ENCODE results near the gene SPATA2L. TPM values are rescaled to one million over a fixed set of nuclear protein-coding genes. Genes with fewer than 3 reads are reported as not detected.

SPATA2L gene
- total RNA-seq, 1 donor from 2014 or later = 16.2 TPM

GRCh38 chr16:89716916-89717687 lies 15.6 kb upstream of the SPATA2L start:
- peaks cover 20% of the 10 kb centered on the region for H3K4me1 ChIP-seq
- no peak for DNase-seq (ENCODE audit: extremely low spot score in 2 of 2)
- H3K27me3 ChIP-seq = no peaks in the 10 kb centered on the region
- H3K27ac ChIP-seq = no peak overlapping the region
- no peak for TF ChIP-seq POLR2A (IDR thresholded peaks at IDR 0.05)
- no peak for TF ChIP-seq CTCF (IDR thresholded peaks at IDR 0.05)
- TF ChIP-seq POLR2AphosphoS5 (IDR thresholded peaks at IDR 0.05; ENCODE audit: insufficient read depth in 1 of 2, low read depth in 1 of 2) = no peak
- H3K4me3 ChIP-seq = no peak overlapping the region
- intact Hi-C loops (cut with DNase I) = no loop called here
- no peaks in the 10 kb centered on the region for H3K36me3 ChIP-seq
- H3K9me3 ChIP-seq = no peaks in the 10 kb centered on the region

- H3K27ac ChIP-seq = no peak overlapping the region
- H3K4me1 ChIP-seq = peaks cover 23% of the 10 kb centered on the region
- no peak for DNase-seq (ENCODE audit: extremely low spot score in 2 of 2)
- H3K9me3 ChIP-seq = no peaks in the 10 kb centered on the region
- TF ChIP-seq CTCF (IDR thresholded peaks at IDR 0.05) (no peak), POLR2AphosphoS5 (IDR thresholded peaks at IDR 0.05; ENCODE audit: insufficient read depth in 1 of 2, low read depth in 1 of 2) (no peak), POLR2A (IDR thresholded peaks at IDR 0.05) (no peak)
- no peaks in the 10 kb centered on the region for H3K36me3 ChIP-seq
- H3K27me3 ChIP-seq = no peaks in the 10 kb centered on the region
- H3K4me3 ChIP-seq = no peak overlapping the region
- intact Hi-C loops (cut with DNase I) = no loop called here
Measured at GRCh38 chr16:89716493-89716892, 15.0 kb upstream of the SPATA2L start.

- H3K36me3 ChIP-seq = no peaks in the 10 kb centered on the region
- no peak for TF ChIP-seq POLR2A (IDR thresholded peaks at IDR 0.05)
- TF ChIP-seq POLR2AphosphoS5 (IDR thresholded peaks at IDR 0.05; ENCODE audit: insufficient read depth in 1 of 2, low read depth in 1 of 2) = no peak
- TF ChIP-seq CTCF (IDR thresholded peaks at IDR 0.05) = no peak
- no peaks in the 10 kb centered on the region for H3K9me3 ChIP-seq
- peaks cover 11% of the 10 kb centered on the region for H3K4me1 ChIP-seq
- intact Hi-C loops (cut with DNase I) = no loop called here
- peak overlapping the region; percentile 5 to 35 for H3K4me3 ChIP-seq
- DNase-seq (ENCODE audit: extremely low spot score in 2 of 2) = no peak
- H3K27ac ChIP-seq = no peak overlapping the region
- no peaks in the 10 kb centered on the region for H3K27me3 ChIP-seq
Measured at GRCh38 chr16:89712274-89712781, 10.8 kb upstream of the SPATA2L start.

GRCh38 chr16:89711601-89712273 lies 10.2 kb upstream of the SPATA2L start:
- no peak overlapping the region for H3K27ac ChIP-seq

More at GRCh38 chr16:89711601-89712273, 10.2 kb upstream of the SPATA2L start:
- TF ChIP-seq POLR2AphosphoS5 (IDR thresholded peaks at IDR 0.05; ENCODE audit: insufficient read depth in 1 of 2, low read depth in 1 of 2) (no peak), CTCF (IDR thresholded peaks at IDR 0.05) (no peak), POLR2A (IDR thresholded peaks at IDR 0.05) (no peak)
- no peaks in the 10 kb centered on the region for H3K9me3 ChIP-seq
- DNase-seq (ENCODE audit: extremely low spot score in 2 of 2) = no peak
- H3K4me3 ChIP-seq = peak overlapping the region; percentile 5 to 35
- H3K36me3 ChIP-seq = no peaks in the 10 kb centered on the region
- intact Hi-C loops (cut with DNase I) = no loop called here
- peaks cover 11% of the 10 kb centered on the region for H3K4me1 ChIP-seq
- H3K27me3 ChIP-seq = no peaks in the 10 kb centered on the region

Measured in vagina (tissue), 2 donors.